Endothelial cell of umbilical vein (primary cell): ENCODE data around the gene TTR.

ENCODE experiments used
- EZH2 ChIP-seq: IDR thresholded peaks from 2 replicates; pipeline ENCODE4 v1.6.1; 2012; ENCODE audit warnings: borderline replicate concordance, low read depth, mild to moderate bottlenecking, moderate library complexity, low read length, inconsistent platforms; ENCODE audit not compliant: severe bottlenecking
- MYC ChIP-seq: IDR thresholded peaks from one replicate; pipeline ENCODE4 v1.6.1; 2011; ENCODE audit warnings: mild to moderate bottlenecking, low read depth, low read length
- POLR2A ChIP-seq: IDR thresholded peaks from 2 replicates; pipeline ENCODE4 v1.6.1; 2012; ENCODE audit warnings: low read depth, mild to moderate bottlenecking, control low read depth, low read length
- POLR2AphosphoS5 ChIP-seq: IDR thresholded peaks from 2 replicates; pipeline ENCODE4 v1.6.1; 2012; ENCODE audit warnings: low read depth, mild to moderate bottlenecking, control low read depth, low read length, moderate library complexity; ENCODE audit not compliant: insufficient read depth
- TF ChIP-seq, protein P1 (sequence below), 2 donors: IDR thresholded peaks; 1 replicate in 1 of 2; 2 replicates in 1 of 2; pipeline ENCODE4 v1.5.1; 2011; ENCODE audit warnings: low read length in 2 of 2, mild to moderate bottlenecking in 2 of 2, moderate library complexity in 2 of 2, control low read depth in 1 of 2, inconsistent platforms in 1 of 2, low read depth in 1 of 2; ENCODE audit not compliant: insufficient read depth in 1 of 2; ENCODE audit errors: extremely low read depth in 1 of 2
- TF ChIP-seq, protein P2 (sequence below): IDR thresholded peaks from 2 replicates; pipeline ENCODE4 v1.6.1; 2011; ENCODE audit not compliant: insufficient read depth, insufficient read length

DNA sequence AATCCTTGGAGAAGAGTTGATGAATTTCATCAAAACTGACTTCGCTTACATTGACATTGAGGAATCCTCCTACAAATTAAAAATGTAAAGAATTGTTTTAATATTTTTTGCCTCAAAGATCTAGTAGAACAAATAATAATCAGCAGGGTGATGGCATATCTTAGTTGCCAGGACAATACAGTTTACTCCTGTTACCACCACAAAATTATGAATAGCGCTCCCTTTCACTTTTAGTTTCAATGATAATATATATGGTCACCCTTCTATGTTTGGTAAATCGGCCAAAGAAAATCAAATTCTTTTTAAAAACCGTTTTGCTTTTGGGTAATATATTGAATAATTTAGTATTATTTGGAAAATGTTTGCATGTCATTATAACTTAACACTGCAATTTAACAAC is 53.7 kb downstream of the TTR start:
- TF ChIP-seq, protein P1, sequence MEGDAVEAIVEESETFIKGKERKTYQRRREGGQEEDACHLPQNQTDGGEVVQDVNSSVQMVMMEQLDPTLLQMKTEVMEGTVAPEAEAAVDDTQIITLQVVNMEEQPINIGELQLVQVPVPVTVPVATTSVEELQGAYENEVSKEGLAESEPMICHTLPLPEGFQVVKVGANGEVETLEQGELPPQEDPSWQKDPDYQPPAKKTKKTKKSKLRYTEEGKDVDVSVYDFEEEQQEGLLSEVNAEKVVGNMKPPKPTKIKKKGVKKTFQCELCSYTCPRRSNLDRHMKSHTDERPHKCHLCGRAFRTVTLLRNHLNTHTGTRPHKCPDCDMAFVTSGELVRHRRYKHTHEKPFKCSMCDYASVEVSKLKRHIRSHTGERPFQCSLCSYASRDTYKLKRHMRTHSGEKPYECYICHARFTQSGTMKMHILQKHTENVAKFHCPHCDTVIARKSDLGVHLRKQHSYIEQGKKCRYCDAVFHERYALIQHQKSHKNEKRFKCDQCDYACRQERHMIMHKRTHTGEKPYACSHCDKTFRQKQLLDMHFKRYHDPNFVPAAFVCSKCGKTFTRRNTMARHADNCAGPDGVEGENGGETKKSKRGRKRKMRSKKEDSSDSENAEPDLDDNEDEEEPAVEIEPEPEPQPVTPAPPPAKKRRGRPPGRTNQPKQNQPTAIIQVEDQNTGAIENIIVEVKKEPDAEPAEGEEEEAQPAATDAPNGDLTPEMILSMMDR (IDR thresholded peaks at IDR 0.05; ENCODE audit: extremely low read depth in 1 of 2, insufficient read depth in 1 of 2, low read depth in 1 of 2, low read length in 2 of 2) = no peak
- TF ChIP-seq POLR2A (no peak), MYC (no peak), EZH2 (no peak), POLR2AphosphoS5 (no peak)
- TF ChIP-seq, protein P2, sequence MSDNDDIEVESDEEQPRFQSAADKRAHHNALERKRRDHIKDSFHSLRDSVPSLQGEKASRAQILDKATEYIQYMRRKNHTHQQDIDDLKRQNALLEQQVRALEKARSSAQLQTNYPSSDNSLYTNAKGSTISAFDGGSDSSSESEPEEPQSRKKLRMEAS = no peak
